ENCODE data around the gene PLA2G4D.

Gene PLA2G4D

DNA sequence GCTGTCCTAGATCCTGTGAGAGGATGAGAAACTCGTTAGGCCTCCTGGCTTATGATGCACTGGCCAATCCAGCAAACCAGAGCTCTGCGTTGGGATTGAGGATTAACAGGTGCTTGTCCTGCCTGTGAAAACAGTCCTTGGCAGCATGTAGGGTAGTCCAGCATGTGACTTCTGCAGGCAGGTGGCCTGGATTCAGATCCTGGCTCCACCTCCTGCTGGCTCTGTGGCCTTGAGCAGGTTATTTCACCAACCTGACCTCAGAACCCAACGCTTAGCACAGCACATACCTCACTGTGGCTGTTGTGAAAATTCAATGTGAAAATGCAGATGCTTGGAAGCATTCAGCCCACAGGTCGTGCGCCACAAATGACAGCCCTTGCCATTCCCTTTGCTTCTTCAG, 33.6 kb downstream of the PLA2G4D start:
- DNase-seq, result peak in 1 of 10 donors; percentile 6

DNA sequence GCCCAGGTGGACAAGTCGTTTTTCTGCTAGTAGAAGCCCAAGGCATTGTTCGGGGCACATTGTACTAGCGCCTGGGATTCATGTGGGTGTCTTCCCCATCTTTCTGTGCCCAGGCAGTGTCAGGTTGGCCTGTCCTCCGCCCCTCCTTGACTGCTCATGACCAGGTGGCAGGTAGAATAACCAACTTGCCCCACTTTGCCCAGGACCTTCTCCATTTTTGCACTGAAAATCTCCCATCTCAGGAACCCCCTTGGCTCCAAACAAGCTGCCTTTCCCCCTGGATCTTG, 33.9 kb downstream of the PLA2G4D start:
- intact Hi-C loops (cut with DNase I), result loop anchor here (10.0 kb wide), 1 partner anchor 414 kb away; no protein-coding TSS in a partner anchor
- no peak for DNase-seq

More for the DNA sequence above, 33.6 kb downstream of the PLA2G4D start:
- intact Hi-C loops (cut with DNase I), result loop anchor here (10.0 kb wide), 1 partner anchor 414 kb away; no protein-coding TSS in a partner anchor

DNA sequence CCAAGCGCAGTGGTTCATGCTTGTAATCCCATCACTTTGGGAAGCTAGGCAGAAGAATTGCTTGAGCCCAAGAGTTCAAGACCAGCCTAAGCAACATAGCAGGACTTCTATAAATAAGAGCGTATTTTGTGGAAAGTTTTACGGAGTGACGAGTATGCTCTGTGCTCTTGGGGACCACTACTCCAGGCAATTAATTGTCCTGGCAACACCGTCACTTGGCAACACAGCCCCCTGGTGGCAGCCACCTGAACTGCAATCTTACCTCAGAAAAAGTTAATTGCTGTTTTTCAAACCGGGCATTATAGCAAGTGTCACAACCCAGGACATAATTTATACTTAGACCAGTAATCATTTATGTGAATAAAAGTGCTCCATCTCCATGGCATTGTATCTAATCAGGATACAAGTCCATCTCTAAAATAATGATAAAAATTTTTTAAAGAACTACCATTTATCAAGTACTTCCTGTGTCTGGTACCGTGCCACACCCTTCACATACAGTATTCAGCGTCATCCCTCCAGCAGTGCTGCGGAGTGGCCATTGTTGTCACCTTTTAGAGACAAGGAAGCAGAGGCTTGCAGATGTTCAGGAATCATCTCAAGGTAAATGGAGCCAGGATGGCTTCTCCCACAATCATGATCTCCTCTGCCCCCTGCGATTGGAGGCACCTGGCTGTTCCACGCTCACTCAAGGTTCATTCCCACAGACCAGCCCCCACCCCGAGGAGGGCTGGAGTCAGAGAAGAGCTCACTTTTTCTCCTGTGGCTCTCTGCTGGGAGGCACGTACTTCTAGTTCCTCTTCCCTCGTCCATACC, 34.5 kb downstream of the PLA2G4D start:
- intact Hi-C loops (cut with DNase I), result loop anchor here (2.0 to 10.0 kb wide), 2 partner anchors 69 to 415 kb away; no protein-coding TSS in a partner anchor
- DNase-seq, result peak in 4 of 10 donors; percentile 48 to 72 (median 52)

DNA sequence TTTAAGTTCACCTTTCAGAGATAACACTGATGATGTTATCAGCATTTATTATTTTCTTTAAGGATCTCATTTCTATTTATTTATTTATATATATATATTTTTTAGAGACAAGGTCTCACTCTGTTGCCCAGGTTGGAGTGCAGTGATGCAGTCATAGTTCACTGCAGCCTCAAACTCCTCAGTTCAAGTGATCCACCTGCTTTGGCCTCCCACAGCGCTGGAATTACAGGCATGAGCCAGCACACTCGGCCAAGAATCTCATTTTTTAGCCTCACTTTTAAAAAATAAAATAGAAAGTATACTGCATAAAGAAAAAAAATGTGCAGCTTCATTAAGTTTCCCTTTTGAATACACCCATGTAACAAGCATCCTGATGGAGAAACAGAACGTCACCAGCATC, 35.6 kb downstream of the PLA2G4D start:
- no peak for DNase-seq
- intact Hi-C loops (cut with DNase I), result loop anchor here (2.0 kb wide), 1 partner anchor 68 kb away; no protein-coding TSS in a partner anchor

DNA sequence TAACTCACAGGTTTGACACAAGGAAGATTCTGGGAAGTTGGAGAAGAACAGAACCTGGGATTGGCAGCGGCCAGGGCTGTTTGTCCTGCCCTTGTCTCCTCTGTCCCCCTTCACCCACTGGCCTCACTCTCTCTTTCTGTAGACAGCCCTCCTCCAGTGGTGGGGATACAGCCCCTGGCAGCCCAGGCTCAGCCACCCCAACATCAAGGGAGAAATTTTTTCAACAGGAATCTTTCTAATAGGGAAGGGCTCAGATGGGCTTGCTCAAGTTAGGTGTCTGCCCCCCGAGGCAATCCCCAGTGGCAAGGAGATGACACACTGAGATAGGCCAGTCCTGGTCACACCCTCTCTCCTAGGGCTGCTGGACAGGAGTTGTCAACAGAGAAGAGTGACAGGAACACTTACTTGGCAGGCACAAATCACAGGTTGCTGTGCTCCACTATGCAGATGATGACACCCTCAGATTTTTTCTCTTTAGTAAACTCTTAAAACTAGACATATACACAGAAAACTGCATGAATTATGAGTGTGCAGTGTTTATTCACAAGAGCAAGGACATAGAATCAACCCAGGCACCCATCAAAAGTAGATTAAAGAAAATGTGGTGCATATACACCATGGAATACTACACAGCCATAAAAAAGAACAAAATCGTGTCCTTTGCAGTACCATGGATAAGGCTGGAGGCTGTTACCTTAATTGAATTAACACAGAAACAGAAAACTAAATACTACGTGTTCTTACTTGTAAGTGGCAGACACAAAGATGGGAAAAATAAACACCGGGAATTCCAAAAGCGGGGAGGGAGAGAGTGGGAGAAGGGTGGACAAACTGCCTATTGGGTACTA, 36.3 kb downstream of the PLA2G4D start:
- no peak for DNase-seq
- intact Hi-C loops (cut with DNase I), result loop anchor here (2.0 kb wide), 1 partner anchor 67 kb away; no protein-coding TSS in a partner anchor

DNA sequence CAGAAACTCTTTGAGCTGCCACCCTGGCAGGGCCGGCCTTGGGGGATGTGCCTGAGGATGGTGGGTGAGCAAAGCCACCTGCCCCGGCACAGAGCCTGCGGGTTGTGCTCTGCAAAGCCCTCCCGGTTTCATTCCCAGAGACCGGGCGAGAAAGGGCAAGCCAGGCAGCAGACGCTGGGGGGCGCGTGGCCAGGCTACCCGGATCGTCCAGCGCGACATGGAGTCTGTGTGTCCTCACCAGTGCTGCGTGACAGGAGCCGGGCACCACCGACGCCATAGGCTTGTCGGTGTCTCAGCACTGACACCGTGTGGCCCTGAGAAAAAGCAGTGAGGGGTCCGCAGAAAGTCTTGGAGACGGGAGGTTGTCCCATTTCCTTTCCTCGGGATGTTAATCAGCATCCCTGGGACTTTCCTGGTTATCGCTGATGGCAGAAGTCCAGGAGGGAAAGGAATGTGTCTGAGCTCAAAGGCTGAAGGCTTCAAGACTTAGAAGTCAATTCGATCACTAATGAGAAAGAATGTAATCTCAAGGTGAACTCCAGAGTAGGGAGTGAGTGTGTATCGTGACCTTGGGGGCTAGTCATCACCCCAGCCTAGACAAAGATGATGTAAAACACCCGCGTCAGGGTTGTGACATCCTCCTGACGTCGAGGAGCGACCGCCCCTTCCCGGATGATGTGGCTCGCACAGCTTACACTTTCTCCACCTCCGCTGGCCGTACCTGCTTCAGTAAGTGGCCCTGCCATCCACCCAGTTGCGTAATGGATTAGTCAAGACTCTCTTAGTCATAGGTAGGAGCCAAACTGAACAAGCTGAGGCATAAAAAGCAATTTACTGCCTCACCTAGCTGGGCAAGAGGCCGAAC, 37.2 kb downstream of the PLA2G4D start:
- peak; percentile 35 to 95 (median 70) for DNase-seq
- intact Hi-C loops (cut with DNase I), result no loop called here

DNA sequence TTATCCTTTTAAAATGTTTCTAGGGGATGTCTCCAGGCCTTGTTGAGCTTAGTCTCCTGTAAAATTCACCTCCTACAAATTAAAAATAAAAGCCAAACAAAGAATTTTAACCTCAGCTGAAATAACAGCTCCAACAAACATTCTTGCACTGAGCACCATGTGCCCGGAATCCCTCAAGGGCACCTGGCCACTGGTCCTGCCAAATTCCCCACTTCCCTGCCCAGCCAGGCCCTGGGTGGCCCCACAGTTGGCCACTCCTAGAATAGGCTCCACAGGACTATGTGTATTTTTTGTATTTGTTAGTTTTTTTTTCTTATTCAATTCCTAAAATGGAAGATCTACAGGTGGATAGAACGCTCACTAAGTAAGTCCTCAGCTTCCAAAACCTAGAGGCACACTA, 40.4 kb downstream of the PLA2G4D start:
- DNase-seq, result no peak
- intact Hi-C loops (cut with DNase I), result no loop called here

DNA sequence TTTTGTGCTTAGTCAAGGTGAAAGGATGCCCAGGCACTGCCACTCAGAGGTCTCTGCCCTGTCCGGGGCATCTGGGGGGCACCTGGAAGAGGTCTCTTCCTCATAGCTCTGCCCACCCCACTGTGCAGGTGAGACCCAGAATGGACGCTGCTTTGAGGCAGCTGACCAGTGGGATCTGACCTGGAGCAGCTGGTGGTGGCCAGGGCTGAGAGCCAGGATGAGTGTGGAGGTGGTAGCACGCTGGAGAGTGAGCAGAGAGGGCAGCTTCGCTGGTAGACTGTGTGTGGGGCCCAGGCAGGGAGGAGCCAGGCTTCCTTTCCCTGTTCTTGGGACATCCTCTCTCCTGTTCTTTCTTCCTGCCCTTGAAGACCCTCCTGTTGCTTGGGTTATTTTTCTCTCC, 41.4 kb downstream of the PLA2G4D start:
- intact Hi-C loops (cut with DNase I), result no loop called here
- no peak for DNase-seq

DNA sequence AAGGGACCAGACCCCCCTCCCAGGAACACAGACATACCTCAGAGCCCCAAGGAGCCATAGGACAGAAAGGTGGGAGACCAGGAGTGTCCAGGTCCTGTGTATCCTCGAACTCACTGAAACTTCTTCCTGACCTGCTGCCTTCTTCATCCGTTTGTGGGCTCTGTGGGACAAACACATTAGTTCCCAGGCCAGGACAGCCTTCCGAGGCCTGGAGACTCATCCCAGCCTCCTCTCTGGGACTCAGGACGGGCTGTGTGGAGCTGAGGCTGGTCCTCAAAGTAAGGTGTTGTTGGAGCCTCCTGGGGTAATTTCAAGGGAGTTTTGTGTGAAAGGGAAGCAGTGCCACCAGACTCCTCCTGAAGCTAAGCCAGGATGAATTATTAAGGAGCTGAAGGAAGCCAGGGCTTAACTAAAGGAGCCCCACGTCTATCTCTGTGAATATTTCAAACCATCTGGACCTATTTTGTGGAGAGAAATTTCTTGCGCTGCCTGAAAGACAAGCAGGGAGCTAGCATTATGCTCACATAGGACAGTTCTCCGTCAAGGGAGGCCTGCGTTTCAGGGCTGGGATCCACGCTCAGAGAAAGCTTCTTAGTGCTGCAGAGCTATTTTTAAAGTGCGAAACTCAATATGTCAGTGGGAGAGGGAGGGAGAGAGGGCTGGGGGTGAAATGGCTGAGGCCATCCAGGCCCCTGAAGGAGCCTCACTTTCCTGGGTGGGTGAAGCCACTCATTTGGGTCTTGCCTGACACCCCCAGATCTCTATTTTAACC, 43.7 kb downstream of the PLA2G4D start:
- intact Hi-C loops (cut with DNase I), result no loop called here
- DNase-seq, result no peak

DNA sequence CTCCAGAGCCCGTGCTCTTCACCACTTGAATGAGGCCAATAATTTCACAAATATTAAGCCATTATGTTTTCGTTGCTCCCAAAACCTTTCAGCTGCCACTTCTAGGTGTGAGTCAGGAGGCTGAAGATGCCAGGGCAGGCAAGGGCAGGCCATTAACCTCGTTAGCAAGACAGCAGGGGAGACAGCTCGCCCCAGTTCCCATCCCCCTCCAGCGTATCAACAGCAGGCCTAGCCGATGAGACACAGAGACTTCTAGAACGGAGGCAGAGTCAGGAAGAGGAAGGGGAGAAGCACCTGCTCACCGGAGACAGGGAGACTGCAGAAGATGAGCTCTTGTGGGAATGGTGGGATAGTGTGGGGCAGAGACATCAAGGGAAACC, 45.6 kb downstream of the PLA2G4D start:
- DNase-seq, result no peak
- intact Hi-C loops (cut with DNase I), result no loop called here

DNA sequence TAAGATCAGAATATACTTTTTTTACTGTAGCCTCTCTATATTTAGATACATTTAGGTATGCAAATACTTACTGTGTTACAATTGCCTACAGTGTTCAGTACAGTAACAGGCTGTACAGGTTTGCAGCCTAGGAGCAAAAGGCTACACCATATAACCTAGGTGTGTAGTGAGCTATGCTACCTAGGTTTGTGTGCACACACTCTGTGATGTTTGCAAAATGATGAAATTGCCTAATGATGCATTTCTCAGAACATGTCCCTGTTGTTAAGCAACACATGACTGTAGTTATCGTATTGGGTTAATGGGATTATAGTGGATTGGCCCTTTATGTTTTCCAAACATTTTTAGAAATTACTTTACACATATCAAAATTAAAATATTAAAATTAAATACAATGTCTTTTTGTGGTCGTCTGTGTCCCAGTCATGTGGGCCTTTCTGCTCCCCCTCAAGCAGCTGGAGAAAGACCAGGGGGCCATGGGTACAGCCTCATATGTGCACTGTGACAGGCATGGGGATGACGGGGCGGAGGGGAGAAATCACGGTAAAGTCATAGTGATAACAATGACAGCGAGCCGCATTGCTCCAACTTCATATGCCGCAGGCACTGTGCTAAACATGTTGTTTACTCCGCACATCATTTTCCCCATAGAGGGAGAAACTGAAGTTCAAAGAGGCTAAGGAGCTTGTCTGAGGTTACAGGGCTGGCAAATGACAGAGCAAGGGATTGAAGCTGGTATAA, 46.1 kb downstream of the PLA2G4D start:
- no peak for DNase-seq
- intact Hi-C loops (cut with DNase I), result no loop called here

DNA sequence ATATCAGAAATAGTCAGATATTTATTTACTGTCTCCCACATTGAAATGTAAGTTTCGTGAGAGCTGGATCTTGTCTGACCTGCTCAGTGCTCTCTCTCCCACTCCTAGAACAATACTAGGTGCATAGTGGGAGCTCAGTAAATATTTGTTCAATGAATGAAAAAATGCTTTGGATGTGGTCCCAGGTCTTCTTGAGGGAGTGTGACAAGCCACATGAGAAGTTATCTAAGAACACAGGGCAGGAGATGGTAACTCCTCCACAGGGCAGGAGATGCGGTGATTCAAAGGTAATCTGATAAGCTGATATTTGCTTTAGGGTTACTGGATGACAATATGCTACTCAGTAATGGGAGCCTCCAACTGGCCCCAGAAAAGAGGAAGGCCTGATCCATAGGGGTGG, 47.8 kb downstream of the PLA2G4D start:
- DNase-seq, result no peak
- intact Hi-C loops (cut with DNase I), result no loop called here

DNA sequence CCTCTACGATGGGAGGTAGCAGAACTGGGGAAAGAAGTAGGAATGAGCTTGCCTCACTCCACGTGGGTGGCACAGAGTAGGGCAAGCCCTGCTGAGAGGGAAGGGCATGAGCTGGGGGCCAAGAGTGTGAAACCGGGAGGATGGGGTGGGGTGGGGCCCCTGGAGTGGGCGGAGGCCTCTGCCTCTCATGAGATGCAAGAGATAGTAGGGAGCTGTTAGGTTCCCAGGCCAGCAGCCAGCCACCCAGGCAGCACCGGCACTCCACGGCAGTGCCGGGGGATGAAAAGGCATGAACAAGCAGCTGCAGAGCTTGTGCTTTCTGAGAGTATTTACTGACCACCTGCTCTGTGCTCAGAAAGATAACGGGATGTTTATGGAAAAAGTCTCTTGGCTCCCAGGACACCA, 49.1 kb downstream of the PLA2G4D start:
- intact Hi-C loops (cut with DNase I), result no loop called here
- no peak for DNase-seq

DNA sequence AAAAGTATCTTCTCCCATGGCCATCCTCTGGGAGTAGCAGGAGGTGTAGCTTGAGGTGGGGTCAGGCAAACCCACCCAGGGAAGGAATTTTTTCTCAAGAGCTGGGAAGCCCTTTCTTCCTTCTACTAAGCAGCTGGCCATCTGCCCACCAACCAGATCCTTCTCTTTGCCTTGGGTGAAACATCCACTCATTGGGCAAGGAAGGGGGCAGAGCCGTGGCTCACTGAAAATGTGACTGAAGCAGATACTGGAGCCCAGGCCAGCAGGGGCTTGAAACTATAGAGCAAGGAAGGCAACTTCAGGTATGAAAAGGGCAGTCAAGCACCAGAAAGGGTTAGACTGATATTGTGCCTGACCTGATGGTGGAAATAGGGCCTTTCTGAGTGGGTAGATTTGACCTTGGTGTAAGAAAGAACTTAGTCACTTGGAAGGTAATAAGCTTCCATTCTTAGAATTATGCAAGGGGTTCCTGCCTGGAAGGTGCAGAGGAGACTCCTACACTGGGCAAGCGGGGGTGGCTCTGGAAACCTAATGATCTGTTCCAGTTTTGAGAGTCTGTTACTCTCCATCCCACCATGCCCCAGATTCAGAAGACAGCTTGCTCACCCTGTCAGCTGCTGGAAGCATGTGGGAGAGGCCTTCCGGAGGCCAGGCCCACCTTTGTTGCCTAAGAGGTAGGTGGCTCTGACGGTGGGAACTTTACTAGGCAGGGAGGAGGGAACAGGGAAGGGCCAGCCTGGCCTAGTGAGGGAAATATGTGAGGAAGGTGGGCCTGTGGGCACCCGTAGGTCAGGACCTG, 51.6 kb downstream of the PLA2G4D start:
- DNase-seq, result no peak
- intact Hi-C loops (cut with DNase I), result no loop called here

DNA sequence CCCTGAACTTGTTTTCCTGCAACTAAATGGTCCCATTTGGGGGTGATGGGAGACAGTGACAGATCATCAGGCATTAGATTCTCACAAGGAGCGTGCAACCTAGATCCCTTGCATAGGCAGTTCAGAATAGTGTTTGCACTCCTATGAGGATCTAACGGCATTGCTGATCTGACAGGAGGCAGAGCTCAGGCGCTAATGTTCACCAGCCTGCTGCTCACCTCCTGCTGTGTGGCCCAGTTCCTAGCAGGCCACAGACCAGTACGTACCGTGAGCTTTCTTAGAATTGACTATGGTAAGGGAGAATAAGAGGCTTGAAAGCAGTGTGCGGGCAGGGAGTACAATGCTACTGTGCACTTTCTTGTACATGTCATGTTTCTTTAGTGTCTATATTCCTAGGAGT, 56.0 kb downstream of the PLA2G4D start:
- no peak for DNase-seq
- intact Hi-C loops (cut with DNase I), result no loop called here

DNA sequence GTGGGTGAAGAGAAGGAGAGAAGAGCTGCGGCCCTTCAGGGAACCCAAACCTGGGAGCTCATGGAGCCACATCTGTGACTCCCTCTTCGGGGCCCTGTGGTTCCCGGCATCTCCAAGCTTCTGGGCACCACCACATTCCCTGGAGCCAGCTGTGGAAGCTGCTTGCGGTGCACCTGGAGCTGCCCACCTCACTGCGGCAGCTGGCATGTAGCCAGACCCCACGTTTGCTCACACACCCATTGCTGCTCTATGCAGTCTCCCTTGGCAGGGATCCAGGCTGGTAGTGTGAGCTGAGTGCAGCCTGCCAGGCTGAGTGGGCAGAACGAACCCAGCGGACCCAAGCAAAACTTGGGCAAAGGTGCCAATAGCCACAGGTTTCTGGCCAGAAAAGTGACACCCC, 56.7 kb downstream of the PLA2G4D start:
- intact Hi-C loops (cut with DNase I), result no loop called here
- no peak for DNase-seq

DNA sequence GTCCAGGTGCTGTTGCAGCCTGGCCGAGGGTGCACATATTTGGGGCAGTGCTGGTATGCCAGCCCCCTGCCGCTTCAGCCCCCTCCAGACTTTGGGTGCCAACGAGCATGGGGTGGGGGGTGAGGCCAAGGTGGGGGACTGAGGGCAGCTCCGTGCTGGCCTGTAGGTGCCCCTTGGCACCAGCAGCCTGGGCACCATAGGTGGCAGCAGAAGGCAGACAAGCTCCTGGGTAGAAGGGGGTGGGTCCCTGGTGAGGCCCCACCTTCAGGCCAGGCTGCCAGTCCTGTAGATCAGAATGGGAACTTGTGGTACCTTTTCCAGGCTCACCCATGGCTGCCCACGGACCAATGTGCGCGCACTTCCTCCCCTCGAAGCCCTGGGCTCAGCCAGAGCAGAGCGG, 57.4 kb downstream of the PLA2G4D start:
- DNase-seq, result no peak
- intact Hi-C loops (cut with DNase I), result no loop called here

DNA sequence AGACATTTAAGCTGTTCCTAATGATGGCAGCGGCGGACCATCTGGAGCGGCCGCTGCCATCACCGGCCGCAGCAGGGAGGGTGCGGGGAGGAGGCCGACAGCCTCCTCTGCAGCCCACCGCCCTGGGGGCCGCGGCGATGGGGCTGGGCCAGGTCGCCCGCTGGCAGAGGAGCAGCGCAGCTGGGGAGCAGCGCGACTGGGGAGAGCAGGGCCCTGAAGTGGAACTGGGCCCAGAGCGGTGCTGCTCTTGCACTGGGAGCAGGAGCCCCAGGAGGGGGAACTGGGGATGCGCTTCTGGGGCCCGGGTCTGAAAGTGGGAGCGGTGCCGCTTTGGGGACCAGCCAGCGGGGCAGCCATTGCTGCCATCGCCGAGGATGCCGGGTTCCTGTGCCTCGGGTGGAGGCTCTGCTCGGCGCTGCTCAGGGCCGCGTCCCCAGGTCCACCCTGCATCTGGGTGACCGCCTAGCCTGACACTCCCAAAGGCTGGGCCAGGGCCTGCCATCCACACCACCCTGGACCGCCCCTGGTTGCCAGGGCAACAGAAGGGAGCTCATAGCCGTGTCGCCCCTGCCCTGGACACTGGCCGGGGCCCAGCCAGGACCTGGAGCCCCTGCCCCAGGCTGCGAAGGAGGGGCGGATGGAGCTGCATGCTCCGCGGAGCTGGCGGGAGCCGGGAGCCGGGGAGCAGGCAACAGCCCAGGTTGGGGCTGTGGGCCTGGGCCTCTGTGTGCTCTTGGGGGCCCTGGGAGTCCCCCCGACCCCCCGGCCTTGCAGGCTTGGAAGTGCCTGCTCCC, 58.1 kb downstream of the PLA2G4D start:
- DNase-seq, result no peak
- intact Hi-C loops (cut with DNase I), result no loop called here
